ENCODE data around the gene MINDY2.
A peak's percentile ranks its signal among the peaks of the same experiment; 100 is the strongest.
"Not testable (repeated sequence)": the region's sequence is repeated elsewhere in the genome, so short reads cannot be mapped to it uniquely, and the experiment has no call there.

MINDY2 gene

DNA sequence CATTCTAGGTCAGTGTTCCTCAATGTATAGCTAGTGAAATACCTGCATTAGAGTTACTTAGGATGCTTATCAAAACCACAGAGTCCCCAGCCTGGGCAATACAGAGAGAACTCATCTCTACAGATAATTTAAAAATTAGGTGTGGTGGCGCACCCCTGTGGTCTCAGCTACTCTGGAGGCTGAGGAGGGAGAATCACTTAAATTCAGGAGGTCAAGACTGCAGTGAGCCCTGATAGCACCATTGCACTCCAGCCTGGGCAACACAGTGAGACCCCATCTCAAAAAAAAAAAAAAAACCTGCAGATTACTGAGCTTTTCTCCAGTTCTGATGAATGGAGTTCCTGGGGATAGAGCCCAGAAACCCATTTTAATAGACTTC, 10.1 kb upstream of the MINDY2 start:
- TF ChIP-seq, protein P1, sequence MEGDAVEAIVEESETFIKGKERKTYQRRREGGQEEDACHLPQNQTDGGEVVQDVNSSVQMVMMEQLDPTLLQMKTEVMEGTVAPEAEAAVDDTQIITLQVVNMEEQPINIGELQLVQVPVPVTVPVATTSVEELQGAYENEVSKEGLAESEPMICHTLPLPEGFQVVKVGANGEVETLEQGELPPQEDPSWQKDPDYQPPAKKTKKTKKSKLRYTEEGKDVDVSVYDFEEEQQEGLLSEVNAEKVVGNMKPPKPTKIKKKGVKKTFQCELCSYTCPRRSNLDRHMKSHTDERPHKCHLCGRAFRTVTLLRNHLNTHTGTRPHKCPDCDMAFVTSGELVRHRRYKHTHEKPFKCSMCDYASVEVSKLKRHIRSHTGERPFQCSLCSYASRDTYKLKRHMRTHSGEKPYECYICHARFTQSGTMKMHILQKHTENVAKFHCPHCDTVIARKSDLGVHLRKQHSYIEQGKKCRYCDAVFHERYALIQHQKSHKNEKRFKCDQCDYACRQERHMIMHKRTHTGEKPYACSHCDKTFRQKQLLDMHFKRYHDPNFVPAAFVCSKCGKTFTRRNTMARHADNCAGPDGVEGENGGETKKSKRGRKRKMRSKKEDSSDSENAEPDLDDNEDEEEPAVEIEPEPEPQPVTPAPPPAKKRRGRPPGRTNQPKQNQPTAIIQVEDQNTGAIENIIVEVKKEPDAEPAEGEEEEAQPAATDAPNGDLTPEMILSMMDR (IDR thresholded peaks at IDR 0.05; ENCODE audit: control extremely low read depth, extremely low read depth, low read depth, missing control alignments), result peak; percentile 4
- no peak for DNase-seq (ENCODE audit: extremely low spot score)
- CTCF ChIA-PET, result interaction anchor here (1.2 to 2.8 kb wide), 2 partner anchors 10 to 533 kb away, joined by 4 to 15 read pairs; partner anchors contain the start of gene MINDY2
- POLR2A ChIA-PET, result no interaction called here

DNA sequence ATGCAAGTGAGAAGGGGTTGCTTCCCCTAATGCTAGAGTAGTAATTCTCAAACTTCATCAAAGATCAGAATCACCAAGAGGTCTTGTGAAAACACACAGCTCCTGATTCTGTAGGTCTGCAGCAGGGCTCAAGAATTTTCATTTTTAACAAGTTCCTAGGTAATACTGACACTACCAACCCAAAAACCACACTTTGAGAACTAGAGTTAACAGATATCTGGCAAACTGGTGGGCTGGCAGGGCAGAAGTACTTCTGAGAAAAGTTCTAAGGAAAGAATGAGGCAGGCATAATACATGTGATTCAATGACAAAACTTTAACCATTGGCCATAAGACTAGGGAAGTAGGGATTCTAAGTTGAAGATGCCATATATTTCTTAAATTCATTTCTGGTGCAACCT, 8.8 kb upstream of the MINDY2 start:
- CTCF ChIA-PET, result interaction anchor here (1.1 kb wide), 1 partner anchor 8 kb away, joined by 5 read pairs; the partner anchor contains the start of gene MINDY2
- no peak for DNase-seq (ENCODE audit: extremely low spot score)
- TF ChIP-seq, protein P1 (IDR thresholded peaks at IDR 0.05; ENCODE audit: control extremely low read depth, extremely low read depth, low read depth, missing control alignments), result no peak
- POLR2A ChIA-PET, result no interaction called here

DNA sequence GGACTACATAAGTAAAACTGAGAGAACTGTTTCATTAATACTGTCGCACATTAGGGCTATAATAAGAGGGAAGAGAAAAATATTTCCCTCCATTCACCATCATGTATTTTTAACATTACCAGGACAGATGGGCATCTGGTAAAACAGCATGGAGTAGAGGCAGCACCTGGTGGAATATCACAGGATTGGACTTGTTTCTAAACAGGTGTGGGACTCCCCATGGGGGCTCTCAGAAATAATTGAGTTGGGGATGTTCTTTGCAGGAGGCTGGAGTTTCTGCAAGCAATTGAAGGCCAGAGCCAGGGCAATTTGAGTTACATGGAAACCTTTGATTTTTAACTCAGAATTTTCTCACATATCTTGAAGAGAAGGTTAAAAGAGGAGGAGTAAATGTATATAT, 8.4 kb upstream of the MINDY2 start:
- TF ChIP-seq, protein P1 (IDR thresholded peaks at IDR 0.05; ENCODE audit: control extremely low read depth, extremely low read depth, low read depth, missing control alignments), result no peak

DNA sequence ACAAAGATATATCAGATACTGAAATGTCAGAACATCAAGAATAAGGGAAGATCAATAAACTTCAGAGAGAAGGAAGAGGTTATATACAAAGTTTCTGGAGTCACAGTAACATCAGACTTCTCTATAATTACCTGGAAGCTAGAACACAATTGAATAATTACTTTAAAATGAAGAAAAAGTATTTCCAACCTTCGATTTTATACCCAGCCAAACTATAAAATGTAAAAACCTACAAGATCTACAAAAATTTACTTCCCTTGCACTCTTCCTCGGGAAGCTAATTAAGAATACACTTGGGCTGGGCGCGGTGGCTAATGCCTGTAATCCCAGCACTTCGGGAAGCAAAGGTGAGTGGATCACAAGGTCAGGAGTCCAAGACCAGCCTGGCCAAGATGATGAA, 6.6 kb upstream of the MINDY2 start:
- no peak for DNase-seq (ENCODE audit: extremely low spot score)
- POLR2A ChIA-PET, result no interaction called here
- TF ChIP-seq, protein P1 (IDR thresholded peaks at IDR 0.05; ENCODE audit: control extremely low read depth, extremely low read depth, low read depth, missing control alignments), result no peak
- CTCF ChIA-PET, result no interaction called here

More for the DNA sequence above, 8.4 kb upstream of the MINDY2 start:
- CTCF ChIA-PET, result interaction anchor here (1.1 kb wide), 1 partner anchor 8 kb away, joined by 5 read pairs; the partner anchor contains the start of gene MINDY2
- POLR2A ChIA-PET, result no interaction called here
- DNase-seq (ENCODE audit: extremely low spot score), result no peak

DNA sequence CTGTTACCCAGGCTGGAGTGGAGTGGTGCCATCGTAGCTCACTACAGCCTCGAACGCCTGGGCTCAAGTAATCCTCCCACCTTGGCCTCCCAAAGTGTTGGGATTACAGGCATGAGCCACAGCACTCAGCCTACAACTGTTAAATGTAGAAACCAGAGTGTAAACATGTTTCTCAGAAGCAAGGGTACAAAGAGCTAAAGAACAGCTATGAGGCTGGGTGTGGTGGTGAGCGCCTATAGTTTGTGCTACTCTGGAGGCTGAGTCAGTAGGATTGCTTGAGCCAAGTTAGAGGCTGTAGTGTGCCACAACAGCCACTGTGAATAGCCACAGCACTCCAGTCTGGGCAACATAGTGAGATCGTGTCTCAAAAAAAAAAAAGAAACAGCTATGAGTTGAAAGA, 4.8 kb upstream of the MINDY2 start:
- TF ChIP-seq, protein P1 (IDR thresholded peaks at IDR 0.05; ENCODE audit: control extremely low read depth, extremely low read depth, low read depth, missing control alignments), result no peak
- ChIA-PET CTCF (interaction anchor here (0.6 to 1.5 kb wide), 2 partner anchors 11 to 74 kb away, joined by 3 to 5 read pairs; no protein-coding TSS in a partner anchor), POLR2A (no interaction called here)
- no peak for DNase-seq (ENCODE audit: extremely low spot score)

DNA sequence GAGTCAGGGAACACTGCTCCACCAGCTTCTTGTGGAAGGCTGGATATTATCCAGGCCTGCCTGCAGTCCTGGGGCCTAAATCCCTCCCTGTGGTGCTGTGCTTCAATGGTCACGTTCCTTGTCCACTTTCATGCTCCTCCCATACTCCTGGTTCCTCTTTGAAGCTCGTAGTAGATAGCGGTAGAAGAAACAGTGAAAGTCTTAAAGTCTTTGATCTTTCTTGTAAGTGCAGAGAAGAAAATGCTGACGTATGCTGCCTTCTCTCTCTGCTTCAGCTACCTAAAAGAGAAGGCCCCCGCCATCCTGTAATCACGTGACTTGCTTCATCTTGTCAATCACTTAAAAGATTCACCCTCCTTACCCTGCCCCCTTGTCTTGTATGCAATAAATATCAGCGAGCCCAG, 2.5 kb upstream of the MINDY2 start:
- POLR2A ChIA-PET; CTCF ChIA-PET; DNase-seq (ENCODE audit: extremely low spot score): not testable (repeated sequence)

DNA sequence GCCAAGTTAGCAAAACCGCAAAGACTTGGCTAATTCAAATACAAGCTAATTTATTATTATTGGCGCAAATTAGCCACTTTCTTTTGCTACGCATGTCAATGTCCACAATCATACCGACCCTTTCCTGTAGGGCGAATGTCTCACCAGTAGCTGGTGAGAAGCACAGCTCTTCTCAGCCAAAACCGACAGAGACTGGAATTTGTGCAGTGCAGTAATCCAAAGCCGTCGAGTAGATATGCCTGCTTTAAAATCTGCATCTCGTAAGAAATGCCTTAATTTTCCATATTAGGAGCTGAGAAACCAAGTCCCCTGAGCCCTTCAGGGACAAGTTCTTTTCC, 614 bp upstream of the MINDY2 start:
- POLR2A ChIA-PET, result interaction anchor here (0.6 to 1.9 kb wide), 10 partner anchors 10 to 439 kb away, joined by 3 to 23 read pairs (median 4); partner anchors contain the start of gene ADAM10
- CTCF ChIA-PET, result interaction anchor here (0.6 to 3.1 kb wide), 37 partner anchors 8 to 725 kb away, joined by 3 to 17 read pairs (median 4); partner anchors contain the start of gene ADAM10
- TF ChIP-seq, protein P1 (IDR thresholded peaks at IDR 0.05; ENCODE audit: control extremely low read depth, extremely low read depth, low read depth, missing control alignments), result no peak
- peak; percentile 51 for DNase-seq (ENCODE audit: extremely low spot score)

Measured in GM10248 (cell line).